ENCODE measurements around the gene PABPN1L. TPM values are rescaled to one million over a fixed set of nuclear protein-coding genes. Genes with fewer than 3 reads are reported as not detected.

Gene PABPN1L
- total RNA-seq, 4 donors from 2014 or later = not detected

DNA sequence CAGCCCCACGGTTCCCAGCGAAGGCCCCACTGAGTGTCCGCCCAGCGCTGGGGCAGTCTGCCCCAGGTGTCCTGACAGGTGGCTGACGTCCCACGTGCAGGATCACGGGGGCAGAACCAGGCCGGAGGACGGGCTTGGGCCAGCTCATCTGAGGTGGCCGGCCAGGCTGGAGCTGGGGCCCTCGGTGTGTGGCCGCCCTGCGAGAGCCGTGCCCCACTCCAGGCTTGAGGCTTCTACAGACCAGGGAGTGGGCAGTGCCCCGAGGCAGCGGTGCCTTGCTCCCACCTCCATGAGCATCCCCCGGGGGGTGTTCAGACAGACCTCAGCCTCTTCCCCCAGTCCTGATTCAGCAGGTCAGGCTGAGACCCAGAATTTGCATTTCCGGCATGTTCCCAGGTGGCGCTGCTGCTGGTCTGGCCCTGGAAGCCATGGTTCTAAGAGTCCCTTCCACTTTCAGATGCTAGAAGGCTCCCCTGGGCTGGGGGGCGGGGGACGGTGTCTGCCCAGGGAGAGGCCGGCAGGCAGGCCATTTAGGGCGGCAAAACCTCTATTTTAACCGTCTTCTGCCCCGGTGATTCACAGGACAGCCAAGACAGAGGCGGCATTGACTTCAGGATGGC is 35.4 kb upstream of the PABPN1L start:
- Histone ChIP-seq H3K9me3 (no peaks in the 10 kb centered on the region), H3K4me3 (no peak overlapping the region), H3K36me3 (peaks cover 0 to 17% (median 0%) of the 10 kb centered on the region in 3 donors), H3K27ac (no peak overlapping the region), H3K27me3 (peaks cover 0 to 49% (median 0%) of the 10 kb centered on the region in 4 donors), H3K4me1 (peaks cover 0 to 15% (median 0%) of the 10 kb centered on the region in 3 donors)
- TF ChIP-seq CTCF (IDR thresholded peaks at IDR 0.05) = no peak
- TF ChIP-seq POLR2A (IDR thresholded peaks at IDR 0.05) = no peak
- no peak for DNase-seq
- intact Hi-C loops (cut with DNase I) = no loop called here
- WGBS, 2 donors = 64 to 84% methylated on average over 3 to 10 of the region's 26 CpGs

DNA sequence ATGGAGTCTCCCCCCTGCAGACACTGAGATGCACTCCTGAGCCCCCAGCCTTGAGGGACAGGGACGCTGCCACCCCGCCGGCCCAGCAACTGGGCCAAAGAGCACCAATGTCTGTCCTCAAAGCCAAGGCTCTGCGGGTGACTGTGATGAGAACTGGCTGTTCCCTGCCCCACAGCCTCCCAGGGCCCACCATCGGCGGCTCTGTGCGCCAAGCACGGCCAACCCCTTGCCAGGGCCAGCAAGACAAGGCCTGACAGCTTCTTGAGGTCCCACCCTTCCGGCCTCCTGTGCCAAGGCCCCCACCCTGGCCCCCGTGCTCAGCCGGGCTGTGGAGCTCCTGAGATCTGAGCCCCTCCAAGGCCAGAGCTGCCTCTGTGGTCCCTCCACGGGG is 34.2 kb upstream of the PABPN1L start:
- no peak for TF ChIP-seq POLR2A (IDR thresholded peaks at IDR 0.05)
- TF ChIP-seq CTCF (IDR thresholded peaks at IDR 0.05) = no peak
- no peak overlapping the region for H3K27ac ChIP-seq
- no peaks in the 10 kb centered on the region for H3K9me3 ChIP-seq
- peaks cover 0 to 17% (median 0%) of the 10 kb centered on the region in 3 donors for H3K36me3 ChIP-seq
- intact Hi-C loops (cut with DNase I) = no loop called here
- peaks cover 0 to 49% (median 0%) of the 10 kb centered on the region in 4 donors for H3K27me3 ChIP-seq
- H3K4me1 ChIP-seq = peaks cover 0 to 11% (median 0%) of the 10 kb centered on the region in 3 donors
- 80 to 88% methylated on average over 1 to 3 of the region's 12 CpGs for WGBS, 2 donors
- H3K4me3 ChIP-seq = no peak overlapping the region
- no peak for DNase-seq

DNA sequence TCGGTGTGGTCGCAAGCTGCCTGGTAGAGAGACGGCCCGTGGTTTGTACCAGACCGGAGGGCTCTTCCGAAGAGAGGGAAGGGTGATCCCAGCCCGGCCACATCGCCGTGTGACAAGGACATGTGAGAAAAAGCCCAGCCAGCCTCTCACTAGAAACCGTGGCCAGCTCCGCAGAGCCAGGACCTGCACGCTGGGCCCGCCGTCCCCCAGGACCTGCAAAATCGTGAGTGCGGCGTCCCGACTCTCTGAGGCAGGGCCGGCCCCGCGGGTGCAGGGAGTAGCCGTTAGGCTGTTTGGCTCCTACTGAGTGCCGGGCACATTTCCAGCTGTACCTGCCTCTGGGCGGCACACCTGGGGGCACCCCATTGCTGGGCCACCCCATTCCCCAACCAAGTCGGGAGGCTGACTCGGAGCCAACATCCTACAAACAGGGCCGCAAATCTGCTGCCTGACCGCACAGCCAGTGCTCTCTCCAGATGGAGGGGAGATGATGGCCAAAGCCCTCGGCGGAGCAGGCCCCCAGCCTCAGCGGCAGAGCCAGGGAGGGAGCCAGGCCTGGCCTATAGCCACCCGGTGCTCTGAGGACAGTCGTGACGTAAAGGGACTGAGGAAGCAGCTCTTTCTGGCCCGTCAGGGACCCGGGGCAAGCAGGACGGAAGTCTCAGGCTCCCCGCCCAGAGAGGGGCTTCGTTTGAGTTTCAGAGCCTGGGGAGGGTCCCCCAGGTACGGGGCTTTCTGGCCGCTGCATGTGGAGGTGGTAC is 33.6 kb upstream of the PABPN1L start:
- TF ChIP-seq POLR2A (IDR thresholded peaks at IDR 0.05) = no peak
- TF ChIP-seq CTCF (IDR thresholded peaks at IDR 0.05) = no peak
- H3K27me3 ChIP-seq = peaks cover 0 to 49% (median 0%) of the 10 kb centered on the region in 4 donors
- H3K36me3 ChIP-seq = peaks cover 0 to 17% (median 0%) of the 10 kb centered on the region in 3 donors
- H3K4me3 ChIP-seq = no peak overlapping the region
- H3K4me1 ChIP-seq = peaks cover 0 to 5% (median 0%) of the 10 kb centered on the region in 3 donors
- H3K9me3 ChIP-seq = no peaks in the 10 kb centered on the region
- 64 to 87% methylated on average over 10 to 11 of the region's 41 CpGs for WGBS, 2 donors
- no peak overlapping the region for H3K27ac ChIP-seq
- DNase-seq = no peak
- intact Hi-C loops (cut with DNase I) = no loop called here

GRCh38 chr16:88897696-88898425 is 31.4 kb upstream of the PABPN1L start:
- peaks cover 0 to 17% (median 0%) of the 10 kb centered on the region in 3 donors for H3K36me3 ChIP-seq
- no peak overlapping the region for H3K4me3 ChIP-seq
- no peaks in the 10 kb centered on the region for H3K4me1 ChIP-seq
- no peak overlapping the region for H3K27ac ChIP-seq
- WGBS, 2 donors = 71 to 75% methylated on average over 4 to 21 of the region's 34 CpGs
- DNase-seq = no peak
- peaks cover 0 to 47% (median 0%) of the 10 kb centered on the region in 4 donors for H3K27me3 ChIP-seq
- TF ChIP-seq CTCF (IDR thresholded peaks at IDR 0.05) (no peak), POLR2A (IDR thresholded peaks at IDR 0.05) (no peak)
- no peaks in the 10 kb centered on the region for H3K9me3 ChIP-seq
- intact Hi-C loops (cut with DNase I) = no loop called here
